ENCODE results near the gene TECPR2. TPM values are rescaled to one million over a fixed set of nuclear protein-coding genes. Genes with fewer than 3 reads are reported as not detected.

TECPR2 gene, protein sequence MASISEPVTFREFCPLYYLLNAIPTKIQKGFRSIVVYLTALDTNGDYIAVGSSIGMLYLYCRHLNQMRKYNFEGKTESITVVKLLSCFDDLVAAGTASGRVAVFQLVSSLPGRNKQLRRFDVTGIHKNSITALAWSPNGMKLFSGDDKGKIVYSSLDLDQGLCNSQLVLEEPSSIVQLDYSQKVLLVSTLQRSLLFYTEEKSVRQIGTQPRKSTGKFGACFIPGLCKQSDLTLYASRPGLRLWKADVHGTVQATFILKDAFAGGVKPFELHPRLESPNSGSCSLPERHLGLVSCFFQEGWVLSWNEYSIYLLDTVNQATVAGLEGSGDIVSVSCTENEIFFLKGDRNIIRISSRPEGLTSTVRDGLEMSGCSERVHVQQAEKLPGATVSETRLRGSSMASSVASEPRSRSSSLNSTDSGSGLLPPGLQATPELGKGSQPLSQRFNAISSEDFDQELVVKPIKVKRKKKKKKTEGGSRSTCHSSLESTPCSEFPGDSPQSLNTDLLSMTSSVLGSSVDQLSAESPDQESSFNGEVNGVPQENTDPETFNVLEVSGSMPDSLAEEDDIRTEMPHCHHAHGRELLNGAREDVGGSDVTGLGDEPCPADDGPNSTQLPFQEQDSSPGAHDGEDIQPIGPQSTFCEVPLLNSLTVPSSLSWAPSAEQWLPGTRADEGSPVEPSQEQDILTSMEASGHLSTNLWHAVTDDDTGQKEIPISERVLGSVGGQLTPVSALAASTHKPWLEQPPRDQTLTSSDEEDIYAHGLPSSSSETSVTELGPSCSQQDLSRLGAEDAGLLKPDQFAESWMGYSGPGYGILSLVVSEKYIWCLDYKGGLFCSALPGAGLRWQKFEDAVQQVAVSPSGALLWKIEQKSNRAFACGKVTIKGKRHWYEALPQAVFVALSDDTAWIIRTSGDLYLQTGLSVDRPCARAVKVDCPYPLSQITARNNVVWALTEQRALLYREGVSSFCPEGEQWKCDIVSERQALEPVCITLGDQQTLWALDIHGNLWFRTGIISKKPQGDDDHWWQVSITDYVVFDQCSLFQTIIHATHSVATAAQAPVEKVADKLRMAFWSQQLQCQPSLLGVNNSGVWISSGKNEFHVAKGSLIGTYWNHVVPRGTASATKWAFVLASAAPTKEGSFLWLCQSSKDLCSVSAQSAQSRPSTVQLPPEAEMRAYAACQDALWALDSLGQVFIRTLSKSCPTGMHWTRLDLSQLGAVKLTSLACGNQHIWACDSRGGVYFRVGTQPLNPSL (N-terminal part only)
- total RNA-seq = 1 to 10 TPM; 8.0 to 8.1 TPM

DNA sequence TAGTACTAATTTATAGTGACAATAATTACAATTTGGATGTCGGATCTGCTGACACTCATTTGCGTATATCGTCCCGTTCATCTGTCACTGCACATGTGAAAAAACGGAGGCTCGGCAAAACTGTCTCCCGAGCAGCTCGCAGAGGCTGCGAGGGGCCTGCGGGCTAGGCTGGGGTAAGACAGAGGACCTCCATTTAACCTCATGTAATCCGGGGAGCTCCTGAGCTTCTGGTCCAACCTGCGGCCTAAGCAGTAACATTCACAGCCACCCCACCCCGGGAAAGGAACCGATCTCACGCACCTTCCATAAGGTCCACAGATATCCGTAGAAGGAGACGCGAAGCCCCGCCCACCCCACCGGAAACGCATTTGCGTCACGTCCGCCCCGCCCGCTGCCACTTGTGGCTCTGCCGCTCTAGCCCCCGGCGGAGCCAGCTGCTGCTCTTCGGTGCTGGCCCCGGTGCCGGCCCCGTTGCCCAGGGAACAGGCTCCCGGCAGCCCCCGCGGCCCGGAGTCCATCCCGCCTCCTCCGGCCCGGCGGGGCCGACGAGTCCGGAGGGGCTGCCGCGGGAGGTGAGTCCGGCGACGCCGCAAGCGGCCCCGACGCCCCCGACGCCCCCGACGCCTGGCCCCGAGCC, at the start of gene TECPR2, which contains the start of gene CINP:
TSS of gene TECPR2 (plus strand) at position 397 of the 637 bp plus-strand sequence. CDS start 13,781 bp downstream, outside the sequence.
TSS of gene CINP (minus strand) at position 346 of the 637 bp plus-strand sequence. CDS start at position 307, 39 bp downstream.

GRCh38 chr14:102319351-102320032, 43.2 kb upstream of the TECPR2 start, which contains the start of gene ZNF839:
Gene ZNF839, plus strand, starts transcription at chr14:102319746. Its CDS starts 20 bp downstream, at chr14:102319766.

GRCh38 chr14:102509746-102510615, 147.2 kb downstream of the TECPR2 start, which contains the start of gene ANKRD9:
Gene ANKRD9, minus strand, starts transcription at chr14:102509776. Its CDS starts 1,887 bp downstream, at chr14:102507889.

Small RNA genes lying within 50 kb of the gene (microRNA-seq; reads per million reads assigned to microRNA genes)
- not detected for gene MIR4309 (ENCODE audit: borderline microRNAs expressed, borderline replicate concordance)

Other genes starting within 250 kb of the TECPR2 start
- gene WDR20, start 223.0 kb upstream of the TECPR2 start, total RNA-seq = 10 to 100 TPM; 24.3 to 28.8 TPM
- gene MOK, start 57.8 kb upstream of the TECPR2 start, total RNA-seq = under 1 TPM; 0.35 to 0.82 TPM
- 10 to 100 TPM; 16.4 to 18.5 TPM for gene ZNF839, start 43.2 kb upstream of the TECPR2 start, total RNA-seq
- 10 to 100 TPM; 27.6 to 30.0 TPM for gene CINP, start 51 bp upstream of the TECPR2 start, total RNA-seq
- 1 to 10 TPM; 7.4 to 7.5 TPM for gene ANKRD9, start 146.8 kb downstream of the TECPR2 start, total RNA-seq
- 10 to 100 TPM; 24.3 to 25.7 TPM for gene RCOR1, start 229.7 kb downstream of the TECPR2 start, total RNA-seq